Tibial nerve (tissue), 3 donors: ENCODE results near the gene KCNG4.

ENCODE experiments used
- CTCF ChIP-seq, 5 experiments: fragments of 200-600 bp in 3 of 5; fragments of 450-650 bp in 2 of 5; sonication (generic) in 3 of 5; IDR thresholded peaks; one replicate each; pipeline ENCODE4 v1.5.1; 2016 to 2019; ENCODE audit warnings: antibody characterized with exemption in 5 of 5, mild to moderate bottlenecking in 3 of 5, moderate library complexity in 2 of 5
- POLR2A ChIP-seq, 2 donors: fragments of 450-650 bp; IDR thresholded peaks; one replicate each; pipeline ENCODE4 v1.6.1; 2017; ENCODE audit warnings: antibody characterized with exemption in 2 of 2, mild to moderate bottlenecking in 2 of 2, moderate library complexity in 2 of 2

- TF ChIP-seq CTCF (IDR thresholded peaks at IDR 0.05): no peak
- TF ChIP-seq POLR2A (IDR thresholded peaks at IDR 0.05): no peak
These were observed 22.2 kb upstream of the KCNG4 start for GRCh38 chr16:84262031-84262430.
